Panc1 (cell line): ENCODE data around the gene HCFC1R1. TPM values are rescaled to one million over a fixed set of nuclear protein-coding genes. Genes with fewer than 3 reads are reported as not detected.
"Not testable (repeated sequence)": the region's sequence is repeated elsewhere in the genome, so short reads cannot be mapped to it uniquely, and the experiment has no call there.

Experiments
- ATAC-seq: fragments of 200-7000 bp; cut with Tn5 transposase; 2 replicates; pipeline ENCODE4 v1.9.1; 2020; ENCODE audit warnings: mild to moderate bottlenecking, moderate library complexity
- BruUV-seq: library from RNA; stranded (reverse); fragments of 400-500 nt; replicated peaks from 2 replicates; lab custom pipeline; 2021; lab: Mats Ljungman, UMichigan
- CTCF ChIA-PET: fragments of 300-600 bp; sonication (Branson Sonifier 250); formaldehyde crosslinking; loops from one replicate; lab custom pipeline; 2022; ENCODE audit warnings: antibody characterized with exemption; lab: Charles Lee
- POLR2A ChIA-PET: fragments of 300-600 bp; sonication (Branson Sonifier 250); formaldehyde crosslinking; loops from one replicate; lab custom pipeline; 2022; ENCODE audit warnings: antibody characterized with exemption; lab: Charles Lee
- DNase-seq: peaks from one replicate; pipeline ENCODE4 v3.0.0-alpha.2; 2010; ENCODE audit warnings: low read depth, low spot score
- H3K27ac ChIP-seq: 2 replicates; pipeline ENCODE4 v1.5.1; 2011; ENCODE audit warnings: mild to moderate bottlenecking, low read length, inconsistent platforms
- H3K27me3 ChIP-seq: fragments of 200-500 bp; sonication (Bioruptor generic); 2 replicates; pipeline ENCODE4 v1.6.0; 2014; ENCODE audit warnings: low read length, inconsistent platforms; ENCODE audit not compliant: control insufficient read depth, insufficient read depth
- H3K36me3 ChIP-seq: fragments of 200-500 bp; sonication (Bioruptor generic); 2 replicates; pipeline ENCODE4 v1.5.1; 2014; ENCODE audit warnings: inconsistent platforms, mild to moderate bottlenecking, low read length, moderate library complexity; ENCODE audit not compliant: control insufficient read depth, insufficient read depth
- H3K4me1 ChIP-seq: 2 replicates; pipeline ENCODE4 v1.5.1; 2011; ENCODE audit warnings: inconsistent platforms, mild to moderate bottlenecking, low read length, moderate library complexity; ENCODE audit not compliant: control insufficient read depth, insufficient read depth
- H3K4me3 ChIP-seq, 2 experiments: 2 replicates each; pipeline ENCODE4 v1.5.1; 2011 to 2012; ENCODE audit warnings: low read depth in 2 of 2, low read length in 2 of 2, mild to moderate bottlenecking in 2 of 2, inconsistent platforms in 1 of 2, moderate library complexity in 1 of 2
- H3K9me3 ChIP-seq: fragments of 200-500 bp; sonication (Bioruptor generic); 2 replicates; pipeline ENCODE4 v1.5.1; 2014; ENCODE audit warnings: low read depth, mild to moderate bottlenecking, inconsistent platforms, low read length, moderate library complexity; ENCODE audit not compliant: control insufficient read depth, insufficient read depth
- POLR2AphosphoS5 ChIP-seq: IDR thresholded peaks from 2 replicates; pipeline ENCODE4 v1.6.1; 2012; ENCODE audit warnings: mild to moderate bottlenecking, low read depth, low read length, moderate library complexity
- SIN3A ChIP-seq: IDR thresholded peaks from 2 replicates; pipeline ENCODE4 v1.6.1; 2012; ENCODE audit warnings: low read depth, mild to moderate bottlenecking, low read length, moderate library complexity, borderline replicate concordance; ENCODE audit not compliant: insufficient read depth
- TCF7L2 ChIP-seq: IDR thresholded peaks from 2 replicates; pipeline ENCODE4 v1.6.1; 2011; ENCODE audit warnings: mild to moderate bottlenecking, low read depth, low read length, inconsistent platforms
- in situ Hi-C: cut with HindIII; loops from 2 replicates; pipeline ENCODE4 v1.10.0; 2016; ENCODE audit warnings: low sequenced_read_pairs, low pct_unique_long_range_greater_than_20kb
- intact Hi-C: fragments of 100-400 bp; cut with micrococcal nuclease; formaldehyde crosslinking; loops from one replicate; pipeline ENCODE4 v1.10.0; 2022; ENCODE audit not compliant: unreplicated experiment
- total RNA-seq: library from RNA; stranded (reverse); gene quantifications from one replicate; pipeline ENCODE4 v1.2.1, GENCODE V29; 2021; ENCODE audit not compliant: unreplicated experiment
- TF ChIP-seq, protein P1 (sequence below): fragments of 450-650 bp; IDR thresholded peaks from 2 replicates; pipeline ENCODE4 v1.5.1; 2017; ENCODE audit warnings: mild to moderate bottlenecking
- TF ChIP-seq, protein P2 (sequence below), 2 experiments: IDR thresholded peaks; 2 replicates each; pipeline ENCODE4 v1.6.1; 2011 to 2012; ENCODE audit warnings: low read depth in 2 of 2, control low read depth in 1 of 2, low read length in 1 of 2, mild to moderate bottlenecking in 1 of 2, moderate library complexity in 1 of 2; ENCODE audit not compliant: insufficient read depth in 1 of 2

Gene HCFC1R1
- total RNA-seq, 1 experiment from 2014 or later, result 67.3 TPM

DNA sequence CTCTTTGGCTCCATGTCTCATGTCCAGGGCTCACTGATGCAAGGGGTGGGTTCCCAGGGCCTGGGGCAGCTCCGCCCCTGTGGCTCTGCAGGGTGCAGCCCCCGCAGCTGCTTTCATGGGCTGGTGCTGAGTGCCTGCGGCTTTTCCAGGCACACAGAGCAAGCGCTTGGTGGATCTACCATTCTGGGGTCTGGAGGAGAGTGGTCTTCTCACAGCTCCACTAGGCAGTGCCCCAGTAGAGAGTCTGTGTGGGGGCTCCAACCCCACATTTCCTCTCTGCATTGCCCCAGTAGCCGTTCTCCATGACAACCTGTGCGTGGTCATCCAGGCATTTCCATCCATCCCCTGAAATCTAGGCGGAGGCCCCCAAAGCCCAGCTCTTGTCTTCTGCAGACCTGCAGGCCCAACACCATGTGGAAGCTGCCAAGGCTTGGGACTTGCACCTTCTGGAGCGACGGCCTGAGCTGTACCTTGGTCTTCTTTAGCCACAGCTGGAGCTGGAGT is 46.9 kb upstream of the HCFC1R1 start:
- Histone ChIP-seq H3K4me1 (no peaks in the 10 kb centered on the region; the same call in 1 of the 2 replicates), H3K27me3 (no peaks in the 10 kb centered on the region), H3K9me3 (no peaks in the 10 kb centered on the region), H3K36me3 (no peaks in the 10 kb centered on the region), H3K27ac (no peak overlapping the region), H3K4me3 (no peak overlapping the region)
- intact Hi-C loops, result no loop called here
- ChIA-PET CTCF (no interaction called here), POLR2A (no interaction called here)
- DNase-seq (no peak), ATAC-seq (no peak)
- in situ Hi-C loops, result no loop called here
- BruUV-seq, result no TSS peak
- TF ChIP-seq TCF7L2, result no peak
- TF ChIP-seq, protein P1, sequence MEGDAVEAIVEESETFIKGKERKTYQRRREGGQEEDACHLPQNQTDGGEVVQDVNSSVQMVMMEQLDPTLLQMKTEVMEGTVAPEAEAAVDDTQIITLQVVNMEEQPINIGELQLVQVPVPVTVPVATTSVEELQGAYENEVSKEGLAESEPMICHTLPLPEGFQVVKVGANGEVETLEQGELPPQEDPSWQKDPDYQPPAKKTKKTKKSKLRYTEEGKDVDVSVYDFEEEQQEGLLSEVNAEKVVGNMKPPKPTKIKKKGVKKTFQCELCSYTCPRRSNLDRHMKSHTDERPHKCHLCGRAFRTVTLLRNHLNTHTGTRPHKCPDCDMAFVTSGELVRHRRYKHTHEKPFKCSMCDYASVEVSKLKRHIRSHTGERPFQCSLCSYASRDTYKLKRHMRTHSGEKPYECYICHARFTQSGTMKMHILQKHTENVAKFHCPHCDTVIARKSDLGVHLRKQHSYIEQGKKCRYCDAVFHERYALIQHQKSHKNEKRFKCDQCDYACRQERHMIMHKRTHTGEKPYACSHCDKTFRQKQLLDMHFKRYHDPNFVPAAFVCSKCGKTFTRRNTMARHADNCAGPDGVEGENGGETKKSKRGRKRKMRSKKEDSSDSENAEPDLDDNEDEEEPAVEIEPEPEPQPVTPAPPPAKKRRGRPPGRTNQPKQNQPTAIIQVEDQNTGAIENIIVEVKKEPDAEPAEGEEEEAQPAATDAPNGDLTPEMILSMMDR, result no peak
- TF ChIP-seq, protein P2, sequence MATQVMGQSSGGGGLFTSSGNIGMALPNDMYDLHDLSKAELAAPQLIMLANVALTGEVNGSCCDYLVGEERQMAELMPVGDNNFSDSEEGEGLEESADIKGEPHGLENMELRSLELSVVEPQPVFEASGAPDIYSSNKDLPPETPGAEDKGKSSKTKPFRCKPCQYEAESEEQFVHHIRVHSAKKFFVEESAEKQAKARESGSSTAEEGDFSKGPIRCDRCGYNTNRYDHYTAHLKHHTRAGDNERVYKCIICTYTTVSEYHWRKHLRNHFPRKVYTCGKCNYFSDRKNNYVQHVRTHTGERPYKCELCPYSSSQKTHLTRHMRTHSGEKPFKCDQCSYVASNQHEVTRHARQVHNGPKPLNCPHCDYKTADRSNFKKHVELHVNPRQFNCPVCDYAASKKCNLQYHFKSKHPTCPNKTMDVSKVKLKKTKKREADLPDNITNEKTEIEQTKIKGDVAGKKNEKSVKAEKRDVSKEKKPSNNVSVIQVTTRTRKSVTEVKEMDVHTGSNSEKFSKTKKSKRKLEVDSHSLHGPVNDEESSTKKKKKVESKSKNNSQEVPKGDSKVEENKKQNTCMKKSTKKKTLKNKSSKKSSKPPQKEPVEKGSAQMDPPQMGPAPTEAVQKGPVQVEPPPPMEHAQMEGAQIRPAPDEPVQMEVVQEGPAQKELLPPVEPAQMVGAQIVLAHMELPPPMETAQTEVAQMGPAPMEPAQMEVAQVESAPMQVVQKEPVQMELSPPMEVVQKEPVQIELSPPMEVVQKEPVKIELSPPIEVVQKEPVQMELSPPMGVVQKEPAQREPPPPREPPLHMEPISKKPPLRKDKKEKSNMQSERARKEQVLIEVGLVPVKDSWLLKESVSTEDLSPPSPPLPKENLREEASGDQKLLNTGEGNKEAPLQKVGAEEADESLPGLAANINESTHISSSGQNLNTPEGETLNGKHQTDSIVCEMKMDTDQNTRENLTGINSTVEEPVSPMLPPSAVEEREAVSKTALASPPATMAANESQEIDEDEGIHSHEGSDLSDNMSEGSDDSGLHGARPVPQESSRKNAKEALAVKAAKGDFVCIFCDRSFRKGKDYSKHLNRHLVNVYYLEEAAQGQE (IDR thresholded peaks at IDR 0.05; ENCODE audit: insufficient read depth in 1 of 2, low read depth in 2 of 2, low read length in 1 of 2), result no peak
- no peak for TF ChIP-seq POLR2AphosphoS5
- no peak for TF ChIP-seq SIN3A

DNA sequence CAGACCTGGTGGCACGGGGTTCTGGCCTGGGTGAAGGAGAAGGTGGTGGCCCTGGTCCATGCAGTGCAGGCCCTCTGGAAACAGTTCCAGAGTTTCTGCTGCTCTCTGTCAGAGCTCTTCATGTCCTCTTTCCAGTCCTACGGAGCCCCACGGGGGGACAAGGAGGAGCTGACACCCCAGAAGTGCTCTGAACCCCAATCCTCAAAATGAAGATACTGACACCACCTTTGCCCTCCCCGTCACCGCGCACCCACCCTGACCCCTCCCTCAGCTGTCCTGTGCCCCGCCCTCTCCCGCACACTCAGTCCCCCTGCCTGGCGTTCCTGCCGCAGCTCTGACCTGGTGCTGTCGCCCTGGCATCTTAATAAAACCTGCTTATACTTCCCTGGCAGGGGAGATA is 45.4 kb upstream of the HCFC1R1 start:
- POLR2A ChIA-PET, BruUV-seq, H3K9me3 ChIP-seq, H3K27ac ChIP-seq, ATAC-seq, H3K27me3 ChIP-seq, intact Hi-C loops, CTCF ChIA-PET, H3K4me3 ChIP-seq, in situ Hi-C loops, DNase-seq, H3K4me1 ChIP-seq, H3K36me3 ChIP-seq: not testable (repeated sequence)

DNA sequence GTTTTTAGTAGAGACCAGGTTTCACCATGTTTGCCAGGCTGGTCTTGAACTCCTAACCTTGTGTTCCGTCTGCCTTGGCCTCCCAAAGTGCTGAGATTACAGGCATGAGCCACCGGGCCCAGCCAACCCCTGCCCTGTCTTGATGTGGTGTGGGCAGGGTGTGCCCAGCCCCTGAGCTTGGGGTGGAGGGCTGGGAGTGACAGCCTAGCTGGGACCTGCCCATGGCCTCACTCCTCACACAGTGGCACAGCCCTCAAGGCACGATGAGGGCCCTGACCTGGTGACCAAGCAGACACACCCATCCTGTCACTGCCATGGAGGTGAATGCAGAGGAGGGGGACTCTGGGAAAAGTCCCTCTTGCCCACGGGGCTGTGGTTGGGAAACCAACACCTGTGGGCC is 44.7 kb upstream of the HCFC1R1 start:
- TF ChIP-seq TCF7L2, result no peak
- no peak for TF ChIP-seq POLR2AphosphoS5
- no peak for TF ChIP-seq SIN3A
- no TSS peak for BruUV-seq
- CTCF ChIA-PET, result interaction anchor here (1.0 kb wide), 1 partner anchor 10 kb away, joined by 9 read pairs; no protein-coding TSS in a partner anchor
- in situ Hi-C loops, result no loop called here
- Histone ChIP-seq H3K9me3 (no peaks in the 10 kb centered on the region), H3K4me3 (no peak overlapping the region), H3K27me3 (no peaks in the 10 kb centered on the region), H3K36me3 (no peaks in the 10 kb centered on the region), H3K27ac (no peak overlapping the region), H3K4me1 (peaks cover 8% of the 10 kb centered on the region; the same call in 1 of the 2 replicates)
- intact Hi-C loops, result no loop called here
- POLR2A ChIA-PET, result no interaction called here
- DNase-seq (no peak), ATAC-seq (no peak)
